BJ (cell line): ENCODE data around the gene ITGA11. TPM values are rescaled to one million over a fixed set of nuclear protein-coding genes. Genes with fewer than 3 reads are reported as not detected.

Experiments
- CTCF ChIA-PET: fragments of 350-600 bp; formaldehyde crosslinking; extraction: SDS; loops from one replicate; lab custom pipeline; 2021; ENCODE audit warnings: antibody characterized with exemption, inconsistent platforms; lab: Yijun Ruan, JAX
- POLR2A ChIA-PET: fragments of 300-600 bp; sonication (Branson Sonifier 250); formaldehyde crosslinking; extraction: SDS; loops from one replicate; lab custom pipeline; 2021; ENCODE audit warnings: antibody characterized with exemption; lab: Charles Lee
- DNase-seq: peaks from one replicate; pipeline ENCODE4 v3.0.0-alpha.2; 2011; ENCODE audit warnings: low read depth
- H3K27me3 ChIP-seq: 2 replicates; pipeline ENCODE4 v1.6.0; 2011; ENCODE audit warnings: low read length; ENCODE audit not compliant: control insufficient read depth, insufficient read depth
- H3K36me3 ChIP-seq: 2 replicates; pipeline ENCODE4 v1.5.1; 2011; ENCODE audit warnings: low read length; ENCODE audit not compliant: control insufficient read depth, insufficient read depth
- H3K4me3 ChIP-seq: 2 replicates; pipeline ENCODE4 v1.5.1; 2011; ENCODE audit warnings: low read depth, mild to moderate bottlenecking, control low read depth, low read length
- polyA plus RNA-seq: library from polyadenylated mRNA; depleted of rRNA; stranded (reverse); fragments of >200 nt; gene quantifications from 2 replicates; pipeline ENCODE4 v1.2.3, GENCODE V29; 2011
- TF ChIP-seq, protein P1 (sequence below): IDR thresholded peaks from 2 replicates; pipeline ENCODE4 v1.5.1; 2011; ENCODE audit warnings: low read depth, mild to moderate bottlenecking, control low read depth, inconsistent platforms, low read length, moderate library complexity; ENCODE audit not compliant: insufficient read depth

The ITGA11 gene
- polyA plus RNA-seq, 1 experiment = 72.7 TPM

DNA sequence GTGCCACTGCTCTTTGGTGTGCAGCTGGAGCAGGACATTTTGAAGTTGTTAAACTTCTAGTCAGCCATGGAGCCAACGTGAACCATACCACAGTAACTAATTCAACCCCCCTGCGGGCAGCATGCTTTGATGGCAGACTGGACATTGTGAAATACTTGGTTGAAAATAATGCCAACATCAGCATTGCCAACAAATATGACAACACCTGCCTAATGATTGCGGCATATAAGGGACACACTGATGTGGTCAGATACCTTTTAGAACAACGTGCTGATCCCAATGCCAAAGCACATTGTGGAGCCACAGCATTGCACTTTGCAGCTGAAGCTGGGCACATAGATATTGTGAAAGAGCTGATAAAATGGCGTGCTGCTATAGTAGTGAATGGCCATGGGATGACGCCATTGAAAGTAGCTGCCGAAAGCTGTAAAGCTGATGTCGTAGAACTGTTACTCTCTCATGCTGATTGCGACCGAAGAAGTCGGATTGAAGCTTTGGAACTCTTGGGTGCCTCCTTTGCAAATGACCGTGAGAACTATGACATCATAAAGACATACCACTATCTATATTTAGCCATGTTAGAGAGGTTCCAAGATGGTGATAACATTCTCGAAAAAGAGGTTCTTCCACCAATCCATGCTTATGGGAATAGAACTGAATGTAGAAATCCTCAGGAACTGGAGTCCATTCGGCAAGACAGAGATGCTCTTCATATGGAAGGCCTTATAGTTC, 142.2 kb downstream of the ITGA11 start:
- peaks cover 5% of the 10 kb centered on the region for H3K36me3 ChIP-seq
- no peak overlapping the region for H3K4me3 ChIP-seq
- no peaks in the 10 kb centered on the region for H3K27me3 ChIP-seq
- no peak for DNase-seq
- ChIA-PET CTCF (interaction anchor here (1.6 to 2.1 kb wide), 4 partner anchors 9 to 37 kb away, joined by 4 to 8 read pairs (median 8); partner anchors contain the start of gene FEM1B), POLR2A (no interaction called here)
- TF ChIP-seq, protein P1, sequence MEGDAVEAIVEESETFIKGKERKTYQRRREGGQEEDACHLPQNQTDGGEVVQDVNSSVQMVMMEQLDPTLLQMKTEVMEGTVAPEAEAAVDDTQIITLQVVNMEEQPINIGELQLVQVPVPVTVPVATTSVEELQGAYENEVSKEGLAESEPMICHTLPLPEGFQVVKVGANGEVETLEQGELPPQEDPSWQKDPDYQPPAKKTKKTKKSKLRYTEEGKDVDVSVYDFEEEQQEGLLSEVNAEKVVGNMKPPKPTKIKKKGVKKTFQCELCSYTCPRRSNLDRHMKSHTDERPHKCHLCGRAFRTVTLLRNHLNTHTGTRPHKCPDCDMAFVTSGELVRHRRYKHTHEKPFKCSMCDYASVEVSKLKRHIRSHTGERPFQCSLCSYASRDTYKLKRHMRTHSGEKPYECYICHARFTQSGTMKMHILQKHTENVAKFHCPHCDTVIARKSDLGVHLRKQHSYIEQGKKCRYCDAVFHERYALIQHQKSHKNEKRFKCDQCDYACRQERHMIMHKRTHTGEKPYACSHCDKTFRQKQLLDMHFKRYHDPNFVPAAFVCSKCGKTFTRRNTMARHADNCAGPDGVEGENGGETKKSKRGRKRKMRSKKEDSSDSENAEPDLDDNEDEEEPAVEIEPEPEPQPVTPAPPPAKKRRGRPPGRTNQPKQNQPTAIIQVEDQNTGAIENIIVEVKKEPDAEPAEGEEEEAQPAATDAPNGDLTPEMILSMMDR = no peak

GRCh38 chr15:68289057-68289456, 142.9 kb downstream of the ITGA11 start:
- DNase-seq = no peak
- TF ChIP-seq, protein P1 = no peak
- POLR2A ChIA-PET = no interaction called here
- no peak overlapping the region for H3K4me3 ChIP-seq
- no peaks in the 10 kb centered on the region for H3K27me3 ChIP-seq
- H3K36me3 ChIP-seq = peaks cover 5% of the 10 kb centered on the region
- CTCF ChIA-PET = interaction anchor here (1.6 to 2.1 kb wide), 4 partner anchors 8 to 36 kb away, joined by 4 to 8 read pairs (median 8); partner anchors contain the start of gene FEM1B

DNA sequence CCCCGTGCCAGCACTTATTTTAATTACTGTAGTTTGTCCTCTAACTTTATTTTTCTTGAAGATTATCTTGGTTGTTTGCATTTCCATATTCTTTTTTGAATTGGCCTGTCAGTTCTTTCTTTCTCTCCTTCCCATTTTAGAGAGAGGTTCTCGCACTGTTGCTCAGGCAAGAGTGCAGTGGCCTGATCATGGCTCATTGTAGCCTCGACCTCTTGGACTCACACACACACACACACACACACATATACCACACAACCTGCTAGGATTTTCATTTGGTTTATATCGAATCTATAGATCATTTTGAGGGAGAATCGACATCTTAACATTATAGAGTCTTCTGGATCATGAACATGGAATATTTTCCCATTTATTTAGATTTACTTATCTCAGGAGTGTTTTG, 145.7 kb downstream of the ITGA11 start:
- no peaks in the 10 kb centered on the region for H3K27me3 ChIP-seq
- H3K4me3 ChIP-seq = no peak overlapping the region
- H3K36me3 ChIP-seq = peaks cover 5% of the 10 kb centered on the region
- ChIA-PET CTCF (no interaction called here), POLR2A (no interaction called here)
- TF ChIP-seq, protein P1 = no peak
- DNase-seq = no peak

DNA sequence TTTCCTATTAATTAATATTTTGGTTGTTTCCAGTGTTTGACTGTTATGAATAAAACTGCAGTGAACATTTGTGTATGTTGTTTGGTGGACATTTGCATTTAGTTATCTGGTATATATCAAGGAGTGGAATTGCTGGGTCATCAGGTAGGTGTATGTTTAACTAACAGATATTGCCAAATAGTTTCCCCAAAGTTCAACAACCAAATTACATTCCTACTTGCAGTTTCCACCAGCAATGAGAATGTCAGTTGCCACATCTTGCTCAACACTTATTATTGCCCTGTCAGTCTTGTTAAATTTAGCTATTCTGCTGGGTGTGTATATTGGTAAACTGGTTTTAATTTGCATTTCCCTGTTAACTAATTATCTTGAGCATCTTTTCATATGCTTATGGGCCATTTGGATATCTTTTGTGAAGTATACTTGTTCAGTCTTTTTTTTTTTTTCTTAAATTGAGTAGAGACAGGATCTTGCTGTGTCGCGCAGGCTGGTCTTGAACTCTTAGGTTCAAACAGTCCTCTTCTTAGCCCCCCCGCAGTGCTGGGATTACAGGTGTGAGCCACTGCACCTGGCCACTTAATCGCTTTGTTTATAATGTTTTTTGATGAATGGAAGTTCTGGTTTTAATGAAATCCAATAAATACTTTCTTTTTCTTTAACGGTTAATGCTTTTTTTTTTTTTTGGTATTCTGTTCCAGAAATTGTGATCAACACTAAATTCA, 146.5 kb downstream of the ITGA11 start:
- DNase-seq = no peak
- Histone ChIP-seq H3K4me3 (no peak overlapping the region), H3K27me3 (no peaks in the 10 kb centered on the region), H3K36me3 (peaks cover 3% of the 10 kb centered on the region; the same call in 1 of the 2 replicates)
- POLR2A ChIA-PET = no interaction called here
- CTCF ChIA-PET = interaction anchor here (0.6 to 1.7 kb wide), 3 partner anchors 21 to 667 kb away, joined by 3 to 4 read pairs (median 3); no protein-coding TSS in a partner anchor
- TF ChIP-seq, protein P1 = no peak
